Keratinocyte (primary cell): ENCODE measurements around the gene PRIMPOL.
"Not testable (repeated sequence)": the region's sequence is repeated elsewhere in the genome, so short reads cannot be mapped to it uniquely, and the experiment has no call there.

Experiments used
- EZH2 ChIP-seq: IDR thresholded peaks from one replicate; pipeline ENCODE4 v1.6.1; 2012; ENCODE audit warnings: inconsistent platforms, mild to moderate bottlenecking, low read length, moderate library complexity
- TF ChIP-seq, protein P1 (sequence below), 3 experiments: IDR thresholded peaks in 1 of 3; conservative IDR thresholded peaks in 1 of 3; optimal IDR thresholded peaks in 1 of 3; 2 replicates in 2 of 3; 3 replicates in 1 of 3; pipeline versions ENCODE3 to v1.5.1; 2011; ENCODE audit warnings: low read length in 3 of 3, mild to moderate bottlenecking in 3 of 3, moderate library complexity in 2 of 3, control low read depth in 1 of 3, inconsistent platforms in 1 of 3; ENCODE audit not compliant: insufficient read depth in 2 of 3; ENCODE audit errors: extremely low read depth in 1 of 3

DNA sequence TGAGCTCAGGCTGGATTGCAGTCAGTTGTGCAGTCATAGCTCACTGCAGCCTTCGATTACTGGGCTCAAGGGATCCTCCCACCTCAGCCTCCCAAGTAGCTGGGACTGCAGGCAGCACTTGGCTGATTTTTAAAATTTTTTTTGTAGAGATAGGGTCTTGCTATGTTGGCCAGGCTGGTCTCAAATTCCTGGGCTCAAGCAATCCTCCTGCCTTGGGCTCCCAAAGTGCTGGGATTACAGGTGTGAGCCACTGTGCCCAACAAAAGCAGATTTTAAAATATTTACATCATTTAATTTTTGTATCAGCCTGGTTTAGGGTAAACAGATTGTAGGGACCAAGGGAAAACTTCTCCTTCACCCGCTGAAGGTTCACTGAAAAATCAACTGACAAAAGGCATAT, 33.4 kb upstream of the PRIMPOL start:
- TF ChIP-seq, protein P1, sequence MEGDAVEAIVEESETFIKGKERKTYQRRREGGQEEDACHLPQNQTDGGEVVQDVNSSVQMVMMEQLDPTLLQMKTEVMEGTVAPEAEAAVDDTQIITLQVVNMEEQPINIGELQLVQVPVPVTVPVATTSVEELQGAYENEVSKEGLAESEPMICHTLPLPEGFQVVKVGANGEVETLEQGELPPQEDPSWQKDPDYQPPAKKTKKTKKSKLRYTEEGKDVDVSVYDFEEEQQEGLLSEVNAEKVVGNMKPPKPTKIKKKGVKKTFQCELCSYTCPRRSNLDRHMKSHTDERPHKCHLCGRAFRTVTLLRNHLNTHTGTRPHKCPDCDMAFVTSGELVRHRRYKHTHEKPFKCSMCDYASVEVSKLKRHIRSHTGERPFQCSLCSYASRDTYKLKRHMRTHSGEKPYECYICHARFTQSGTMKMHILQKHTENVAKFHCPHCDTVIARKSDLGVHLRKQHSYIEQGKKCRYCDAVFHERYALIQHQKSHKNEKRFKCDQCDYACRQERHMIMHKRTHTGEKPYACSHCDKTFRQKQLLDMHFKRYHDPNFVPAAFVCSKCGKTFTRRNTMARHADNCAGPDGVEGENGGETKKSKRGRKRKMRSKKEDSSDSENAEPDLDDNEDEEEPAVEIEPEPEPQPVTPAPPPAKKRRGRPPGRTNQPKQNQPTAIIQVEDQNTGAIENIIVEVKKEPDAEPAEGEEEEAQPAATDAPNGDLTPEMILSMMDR (optimal IDR thresholded peaks at IDR 0.05 in 1 of 3, IDR thresholded peaks at IDR 0.05 in 1 of 3, conservative IDR thresholded peaks at IDR 0.05 in 1 of 3; ENCODE audit: extremely low read depth in 1 of 3, insufficient read depth in 2 of 3, low read length in 3 of 3): not testable (repeated sequence)
- not testable (repeated sequence) for TF ChIP-seq EZH2
